HepG2 (cell line): ENCODE results near the gene EIF1. TPM values are rescaled to one million over a fixed set of nuclear protein-coding genes. Genes with fewer than 3 reads are reported as not detected.

Experiments
- GLI4 ChIP-seq: sonication (generic); formaldehyde crosslinking; IDR thresholded peaks from 2 replicates; pipeline ENCODE4 v1.5.1; 2020; ENCODE audit warnings: missing genetic modification reagents, mild to moderate bottlenecking, moderate library complexity, borderline replicate concordance
- ZBTB20 ChIP-seq: sonication (generic); formaldehyde crosslinking; IDR thresholded peaks from 2 replicates; pipeline ENCODE4 v1.8.1; 2023; ENCODE audit warnings: missing genetic modification reagents, low read depth, mild to moderate bottlenecking, borderline replicate concordance
- polyA plus RNA-seq, 8 experiments: library from polyadenylated mRNA; depleted of rRNA in 3 of 8; stranded (reverse) in 7 of 8; unstranded in 1 of 8; fragments of >200 nt; fragmentation: Illumina TruSeq in 4 of 8; extraction: Trizol in 4 of 8; gene quantifications; 2 replicates each; pipeline versions ENCODE4 v1.2.1 to v1.2.3, GENCODE V29; 2011 to 2016; ENCODE audit warnings: low read depth in 4 of 8, missing spikeins in 1 of 8, mixed read lengths in 1 of 8; ENCODE audit not compliant: insufficient read depth in 1 of 8
- total RNA-seq, 5 experiments: library from RNA; depleted of rRNA; stranded (reverse); fragments of >200 nt; fragmentation: Illumina TruSeq; extraction: Trizol; gene quantifications; 2 replicates each; pipeline ENCODE4 v1.2.3, GENCODE V29; 2016; ENCODE audit warnings: low read depth in 1 of 5
- TF ChIP-seq, protein P1 (sequence below): sonication (generic); formaldehyde crosslinking; IDR thresholded peaks from 2 replicates; pipeline ENCODE4 v1.5.0; 2020; ENCODE audit warnings: mild to moderate bottlenecking, missing genetic modification reagents, borderline replicate concordance
- TF ChIP-seq, protein P2 (sequence below): sonication (generic); formaldehyde crosslinking; IDR thresholded peaks from 2 replicates; pipeline ENCODE4 v1.5.1; 2020; ENCODE audit warnings: mild to moderate bottlenecking, missing genetic modification reagents, moderate library complexity
- TF ChIP-seq, protein P3 (sequence below): sonication (generic); formaldehyde crosslinking; IDR thresholded peaks from 2 replicates; pipeline ENCODE4 v1.4.0; 2020; ENCODE audit warnings: low read depth, missing genetic modification reagents
- TF ChIP-seq, protein P4 (sequence below): sonication (generic); formaldehyde crosslinking; IDR thresholded peaks from 2 replicates; pipeline ENCODE4 v1.5.0; 2020; ENCODE audit warnings: mild to moderate bottlenecking, missing genetic modification reagents, moderate library complexity

The EIF1 gene
- total and polyA plus RNA-seq, 2 of the 13 experiments (the other 11 are each of a cell fraction or from before 2014, with no cell fraction given): 147 to 517 TPM

DNA sequence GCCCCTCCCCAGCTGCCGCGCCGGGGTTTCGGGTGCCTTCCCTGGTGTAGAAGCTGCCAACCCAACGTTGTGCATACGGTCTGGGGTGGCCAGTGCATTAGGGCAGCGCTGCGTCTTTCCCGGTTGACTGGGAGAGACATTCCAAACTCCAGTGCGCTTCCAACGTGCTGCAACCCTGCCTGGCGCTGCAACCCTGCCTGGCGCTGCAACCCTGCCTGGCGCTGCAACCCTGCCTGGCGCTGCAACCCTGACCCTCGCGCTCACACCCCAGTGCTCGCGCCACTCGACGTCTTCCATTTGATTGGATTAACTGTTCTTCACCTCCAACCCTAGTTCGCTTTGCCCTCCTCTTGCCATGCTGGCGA, 46.2 kb downstream of the EIF1 start (continued):
- TF ChIP-seq, protein P1, sequence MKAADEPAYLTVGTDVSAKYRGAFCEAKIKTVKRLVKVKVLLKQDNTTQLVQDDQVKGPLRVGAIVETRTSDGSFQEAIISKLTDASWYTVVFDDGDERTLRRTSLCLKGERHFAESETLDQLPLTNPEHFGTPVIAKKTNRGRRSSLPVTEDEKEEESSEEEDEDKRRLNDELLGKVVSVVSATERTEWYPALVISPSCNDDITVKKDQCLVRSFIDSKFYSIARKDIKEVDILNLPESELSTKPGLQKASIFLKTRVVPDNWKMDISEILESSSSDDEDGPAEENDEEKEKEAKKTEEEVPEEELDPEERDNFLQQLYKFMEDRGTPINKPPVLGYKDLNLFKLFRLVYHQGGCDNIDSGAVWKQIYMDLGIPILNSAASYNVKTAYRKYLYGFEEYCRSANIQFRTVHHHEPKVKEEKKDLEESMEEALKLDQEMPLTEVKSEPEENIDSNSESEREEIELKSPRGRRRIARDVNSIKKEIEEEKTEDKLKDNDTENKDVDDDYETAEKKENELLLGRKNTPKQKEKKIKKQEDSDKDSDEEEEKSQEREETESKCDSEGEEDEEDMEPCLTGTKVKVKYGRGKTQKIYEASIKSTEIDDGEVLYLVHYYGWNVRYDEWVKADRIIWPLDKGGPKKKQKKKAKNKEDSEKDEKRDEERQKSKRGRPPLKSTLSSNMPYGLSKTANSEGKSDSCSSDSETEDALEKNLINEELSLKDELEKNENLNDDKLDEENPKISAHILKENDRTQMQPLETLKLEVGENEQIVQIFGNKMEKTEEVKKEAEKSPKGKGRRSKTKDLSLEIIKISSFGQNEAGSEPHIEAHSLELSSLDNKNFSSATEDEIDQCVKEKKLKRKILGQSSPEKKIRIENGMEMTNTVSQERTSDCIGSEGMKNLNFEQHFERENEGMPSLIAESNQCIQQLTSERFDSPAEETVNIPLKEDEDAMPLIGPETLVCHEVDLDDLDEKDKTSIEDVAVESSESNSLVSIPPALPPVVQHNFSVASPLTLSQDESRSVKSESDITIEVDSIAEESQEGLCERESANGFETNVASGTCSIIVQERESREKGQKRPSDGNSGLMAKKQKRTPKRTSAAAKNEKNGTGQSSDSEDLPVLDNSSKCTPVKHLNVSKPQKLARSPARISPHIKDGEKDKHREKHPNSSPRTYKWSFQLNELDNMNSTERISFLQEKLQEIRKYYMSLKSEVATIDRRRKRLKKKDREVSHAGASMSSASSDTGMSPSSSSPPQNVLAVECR (CRISPR knock-in tag): 0 out of 2 replicates have a peak, but pooled peaks have one; percentile 11
- TF ChIP-seq ZBTB20 (CRISPR knock-in tag) (peak; percentile 10; the same call in 1 of the 2 replicates), GLI4 (CRISPR knock-in tag) (0 out of 2 replicates have a peak, but pooled peaks have one; percentile 10)
- TF ChIP-seq, protein P2, sequence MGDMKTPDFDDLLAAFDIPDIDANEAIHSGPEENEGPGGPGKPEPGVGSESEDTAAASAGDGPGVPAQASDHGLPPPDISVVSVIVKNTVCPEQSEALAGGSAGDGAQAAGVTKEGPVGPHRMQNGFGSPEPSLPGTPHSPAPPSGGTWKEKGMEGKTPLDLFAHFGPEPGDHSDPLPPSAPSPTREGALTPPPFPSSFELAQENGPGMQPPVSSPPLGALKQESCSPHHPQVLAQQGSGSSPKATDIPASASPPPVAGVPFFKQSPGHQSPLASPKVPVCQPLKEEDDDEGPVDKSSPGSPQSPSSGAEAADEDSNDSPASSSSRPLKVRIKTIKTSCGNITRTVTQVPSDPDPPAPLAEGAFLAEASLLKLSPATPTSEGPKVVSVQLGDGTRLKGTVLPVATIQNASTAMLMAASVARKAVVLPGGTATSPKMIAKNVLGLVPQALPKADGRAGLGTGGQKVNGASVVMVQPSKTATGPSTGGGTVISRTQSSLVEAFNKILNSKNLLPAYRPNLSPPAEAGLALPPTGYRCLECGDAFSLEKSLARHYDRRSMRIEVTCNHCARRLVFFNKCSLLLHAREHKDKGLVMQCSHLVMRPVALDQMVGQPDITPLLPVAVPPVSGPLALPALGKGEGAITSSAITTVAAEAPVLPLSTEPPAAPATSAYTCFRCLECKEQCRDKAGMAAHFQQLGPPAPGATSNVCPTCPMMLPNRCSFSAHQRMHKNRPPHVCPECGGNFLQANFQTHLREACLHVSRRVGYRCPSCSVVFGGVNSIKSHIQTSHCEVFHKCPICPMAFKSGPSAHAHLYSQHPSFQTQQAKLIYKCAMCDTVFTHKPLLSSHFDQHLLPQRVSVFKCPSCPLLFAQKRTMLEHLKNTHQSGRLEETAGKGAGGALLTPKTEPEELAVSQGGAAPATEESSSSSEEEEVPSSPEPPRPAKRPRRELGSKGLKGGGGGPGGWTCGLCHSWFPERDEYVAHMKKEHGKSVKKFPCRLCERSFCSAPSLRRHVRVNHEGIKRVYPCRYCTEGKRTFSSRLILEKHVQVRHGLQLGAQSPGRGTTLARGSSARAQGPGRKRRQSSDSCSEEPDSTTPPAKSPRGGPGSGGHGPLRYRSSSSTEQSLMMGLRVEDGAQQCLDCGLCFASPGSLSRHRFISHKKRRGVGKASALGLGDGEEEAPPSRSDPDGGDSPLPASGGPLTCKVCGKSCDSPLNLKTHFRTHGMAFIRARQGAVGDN (CRISPR knock-in tag): peak; percentile 17
- TF ChIP-seq, protein P3, sequence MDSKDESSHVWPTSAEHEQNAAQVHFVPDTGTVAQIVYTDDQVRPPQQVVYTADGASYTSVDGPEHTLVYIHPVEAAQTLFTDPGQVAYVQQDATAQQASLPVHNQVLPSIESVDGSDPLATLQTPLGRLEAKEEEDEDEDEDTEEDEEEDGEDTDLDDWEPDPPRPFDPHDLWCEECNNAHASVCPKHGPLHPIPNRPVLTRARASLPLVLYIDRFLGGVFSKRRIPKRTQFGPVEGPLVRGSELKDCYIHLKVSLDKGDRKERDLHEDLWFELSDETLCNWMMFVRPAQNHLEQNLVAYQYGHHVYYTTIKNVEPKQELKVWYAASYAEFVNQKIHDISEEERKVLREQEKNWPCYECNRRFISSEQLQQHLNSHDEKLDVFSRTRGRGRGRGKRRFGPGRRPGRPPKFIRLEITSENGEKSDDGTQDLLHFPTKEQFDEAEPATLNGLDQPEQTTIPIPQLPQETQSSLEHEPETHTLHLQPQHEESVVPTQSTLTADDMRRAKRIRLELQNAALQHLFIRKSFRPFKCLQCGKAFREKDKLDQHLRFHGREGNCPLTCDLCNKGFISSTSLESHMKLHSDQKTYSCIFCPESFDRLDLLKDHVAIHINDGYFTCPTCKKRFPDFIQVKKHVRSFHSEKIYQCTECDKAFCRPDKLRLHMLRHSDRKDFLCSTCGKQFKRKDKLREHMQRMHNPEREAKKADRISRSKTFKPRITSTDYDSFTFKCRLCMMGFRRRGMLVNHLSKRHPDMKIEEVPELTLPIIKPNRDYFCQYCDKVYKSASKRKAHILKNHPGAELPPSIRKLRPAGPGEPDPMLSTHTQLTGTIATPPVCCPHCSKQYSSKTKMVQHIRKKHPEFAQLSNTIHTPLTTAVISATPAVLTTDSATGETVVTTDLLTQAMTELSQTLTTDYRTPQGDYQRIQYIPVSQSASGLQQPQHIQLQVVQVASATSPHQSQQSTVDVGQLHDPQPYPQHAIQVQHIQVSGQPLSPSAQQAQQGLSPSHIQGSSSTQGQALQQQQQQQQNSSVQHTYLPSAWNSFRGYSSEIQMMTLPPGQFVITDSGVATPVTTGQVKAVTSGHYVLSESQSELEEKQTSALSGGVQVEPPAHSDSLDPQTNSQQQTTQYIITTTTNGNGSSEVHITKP (CRISPR knock-in tag): no peak; the same call in 1 of the 2 replicates
- TF ChIP-seq, protein P4, sequence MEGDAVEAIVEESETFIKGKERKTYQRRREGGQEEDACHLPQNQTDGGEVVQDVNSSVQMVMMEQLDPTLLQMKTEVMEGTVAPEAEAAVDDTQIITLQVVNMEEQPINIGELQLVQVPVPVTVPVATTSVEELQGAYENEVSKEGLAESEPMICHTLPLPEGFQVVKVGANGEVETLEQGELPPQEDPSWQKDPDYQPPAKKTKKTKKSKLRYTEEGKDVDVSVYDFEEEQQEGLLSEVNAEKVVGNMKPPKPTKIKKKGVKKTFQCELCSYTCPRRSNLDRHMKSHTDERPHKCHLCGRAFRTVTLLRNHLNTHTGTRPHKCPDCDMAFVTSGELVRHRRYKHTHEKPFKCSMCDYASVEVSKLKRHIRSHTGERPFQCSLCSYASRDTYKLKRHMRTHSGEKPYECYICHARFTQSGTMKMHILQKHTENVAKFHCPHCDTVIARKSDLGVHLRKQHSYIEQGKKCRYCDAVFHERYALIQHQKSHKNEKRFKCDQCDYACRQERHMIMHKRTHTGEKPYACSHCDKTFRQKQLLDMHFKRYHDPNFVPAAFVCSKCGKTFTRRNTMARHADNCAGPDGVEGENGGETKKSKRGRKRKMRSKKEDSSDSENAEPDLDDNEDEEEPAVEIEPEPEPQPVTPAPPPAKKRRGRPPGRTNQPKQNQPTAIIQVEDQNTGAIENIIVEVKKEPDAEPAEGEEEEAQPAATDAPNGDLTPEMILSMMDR (CRISPR knock-in tag): 0 out of 2 replicates have a peak, but pooled peaks have one; percentile 5
